CD8-positive, alpha-beta memory T cell (primary cell): ENCODE measurements around the gene YIPF2. TPM values are rescaled to one million over a fixed set of nuclear protein-coding genes. Genes with fewer than 3 reads are reported as not detected.
"Not testable (repeated sequence)": the region's sequence is repeated elsewhere in the genome, so short reads cannot be mapped to it uniquely, and the experiment has no call there.

Experiments used
- CTCF ChIA-PET: fragments of 350-600 bp; sonication (Branson Sonifier 250); formaldehyde crosslinking; loops from one replicate; lab custom pipeline; 2021; ENCODE audit warnings: antibody characterized with exemption; lab: Charles Lee
- POLR2A ChIA-PET: fragments of 350-600 bp; sonication (Branson Sonifier 250); formaldehyde crosslinking; loops from one replicate; lab custom pipeline; 2021; ENCODE audit warnings: antibody characterized with exemption; lab: Charles Lee
- DNase-seq, 5 donors: peaks; one replicate each; pipeline versions ENCODE4 v3.0.0 to v3.0.0-alpha.2; 2020 to 2022; ENCODE audit warnings: mixed read lengths in 1 of 5
- H3K27ac ChIP-seq: one replicate; pipeline ENCODE4 v1.7.0; 2013; ENCODE audit warnings: low read depth, mild to moderate bottlenecking, low read length, moderate library complexity
- H3K27me3 ChIP-seq: 2 replicates; pipeline ENCODE4 v1.7.0; 2013; ENCODE audit warnings: low read length, mild to moderate bottlenecking; ENCODE audit not compliant: insufficient read depth, poor library complexity, severe bottlenecking
- H3K36me3 ChIP-seq: 2 replicates; pipeline ENCODE4 v1.7.0; 2013; ENCODE audit warnings: mild to moderate bottlenecking, low read length, moderate library complexity; ENCODE audit not compliant: insufficient read depth
- H3K4me1 ChIP-seq: 2 replicates; pipeline ENCODE4 v1.7.0; 2013; ENCODE audit warnings: mild to moderate bottlenecking, low read length, moderate library complexity; ENCODE audit not compliant: insufficient read depth
- H3K4me3 ChIP-seq: 2 replicates; pipeline ENCODE4 v1.7.0; 2013; ENCODE audit warnings: mild to moderate bottlenecking, low read length
- H3K9me3 ChIP-seq: 2 replicates; pipeline ENCODE4 v1.7.0; 2013; ENCODE audit warnings: mild to moderate bottlenecking, low read length
- H3K27ac Mint-ChIP-seq, 8 donors: one replicate each; pipeline ENCODE4 v1.8.0; 2020 to 2021; ENCODE audit warnings: mixed read lengths in 8 of 8, mild to moderate bottlenecking in 6 of 8, inconsistent platforms in 3 of 8, moderate library complexity in 3 of 8
- H3K27me3 Mint-ChIP-seq, 2 donors: one replicate each; pipeline ENCODE4 v1.8.0; 2020 to 2021; ENCODE audit warnings: mixed read lengths in 2 of 2, mild to moderate bottlenecking in 1 of 2, moderate library complexity in 1 of 2
- H3K36me3 Mint-ChIP-seq, 3 donors: one replicate each; pipeline ENCODE4 v1.8.0; 2020 to 2021; ENCODE audit warnings: mixed read lengths in 3 of 3, inconsistent platforms in 1 of 3, mild to moderate bottlenecking in 1 of 3
- H3K4me1 Mint-ChIP-seq, 3 donors: one replicate each; pipeline ENCODE4 v1.8.0; 2020 to 2021; ENCODE audit warnings: mixed read lengths in 3 of 3, inconsistent platforms in 1 of 3, mild to moderate bottlenecking in 1 of 3
- H3K4me3 Mint-ChIP-seq, 7 donors: one replicate each; pipeline ENCODE4 v1.8.0; 2020 to 2021; ENCODE audit warnings: mixed read lengths in 7 of 7, mild to moderate bottlenecking in 6 of 7, moderate library complexity in 4 of 7, inconsistent platforms in 2 of 7
- H3K9me3 Mint-ChIP-seq, 5 donors: one replicate each; pipeline ENCODE4 v1.8.0; 2020 to 2022; ENCODE audit warnings: mixed read lengths in 5 of 5, mild to moderate bottlenecking in 3 of 5, moderate library complexity in 2 of 5, inconsistent platforms in 1 of 5
- polyA plus RNA-seq: library from polyadenylated mRNA; unstranded; fragments of 300-500 nt; fragmentation: Illumina TruSeq; gene quantifications from one replicate; pipeline ENCODE4 v1.2.3, GENCODE V29; 2021
- total RNA-seq, 2 experiments: library from RNA; stranded (reverse); gene quantifications; one replicate each; pipeline ENCODE4 v1.2.3, GENCODE V29; 2021

YIPF2 gene
- total and polyA plus RNA-seq, 3 experiments from 2014 or later, result 15.9 to 33.7 (median 25.5) TPM

DNA sequence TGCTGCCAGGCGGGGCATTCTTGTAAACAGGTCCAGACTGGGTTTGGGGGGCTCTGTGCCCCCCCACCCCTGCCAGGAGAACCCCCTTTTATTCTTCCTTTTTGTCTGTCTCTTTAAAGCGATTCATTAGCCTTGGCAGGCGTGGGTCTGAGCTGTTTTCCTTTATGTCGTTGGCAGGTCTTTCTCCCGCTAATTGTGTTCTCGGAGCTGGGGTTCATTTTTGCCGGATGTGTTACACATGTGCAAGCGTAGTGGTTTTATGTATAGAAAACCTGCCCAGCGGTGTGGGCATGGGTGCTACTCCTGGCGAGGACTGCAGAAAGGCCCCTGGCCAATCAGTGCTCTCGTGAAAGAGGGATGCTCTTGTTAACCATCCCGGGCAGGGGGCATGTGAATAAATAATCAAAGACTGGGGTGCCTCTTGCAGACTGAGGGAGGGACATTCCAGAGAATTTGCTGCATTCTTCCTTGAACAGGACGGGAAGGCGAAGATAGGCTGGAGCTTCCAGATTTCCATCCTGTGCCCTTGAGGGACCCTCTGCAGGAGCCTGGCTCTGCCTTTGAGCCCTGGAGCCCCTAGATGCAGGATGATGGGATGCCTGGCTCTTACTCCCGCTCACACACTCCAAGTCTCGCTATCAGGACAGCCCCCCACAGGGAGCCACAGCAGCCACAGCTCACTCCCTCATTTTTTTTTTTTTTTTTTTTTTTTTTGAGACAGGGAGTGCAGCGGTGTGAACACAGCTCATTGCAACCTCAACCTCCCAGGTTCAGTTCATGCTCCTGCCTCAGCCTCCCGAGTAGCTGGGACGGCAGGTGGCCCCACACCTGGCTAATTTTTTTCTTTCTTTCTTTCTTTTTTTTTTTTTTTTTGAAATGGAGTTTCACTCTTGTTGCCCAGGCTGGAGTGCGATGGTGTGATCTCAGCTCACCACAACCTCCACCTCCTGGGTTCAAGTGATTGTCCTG lies 43.0 kb downstream of the YIPF2 start:
- Histone ChIP-seq H3K27me3 (no peaks in the 10 kb centered on the region), H3K9me3 (no peaks in the 10 kb centered on the region), H3K27ac (no peak overlapping the region), H3K36me3 (no peaks in the 10 kb centered on the region), H3K4me1 (no peaks in the 10 kb centered on the region), H3K4me3 (no peak overlapping the region)
- Mint-ChIP-seq H3K9me3 (no peaks in the 10 kb centered on the region), H3K27ac (peak overlapping the region in 3 of 8 donors; percentile 23 to 50 (median 27)), H3K27me3 (no peaks in the 10 kb centered on the region), H3K36me3 (peaks cover 0 to 3% (median 0%) of the 10 kb centered on the region in 3 donors), H3K4me3 (peak overlapping the region in 1 of 7 donors; percentile 34), H3K4me1 (peaks cover 5 to 13% (median 7%) of the 10 kb centered on the region in 3 donors)
- POLR2A ChIA-PET, result no interaction called here
- CTCF ChIA-PET, result interaction anchor here (0.9 kb wide), 1 partner anchor 12 kb away, joined by 3 read pairs; no protein-coding TSS in a partner anchor
- no peak for DNase-seq

DNA sequence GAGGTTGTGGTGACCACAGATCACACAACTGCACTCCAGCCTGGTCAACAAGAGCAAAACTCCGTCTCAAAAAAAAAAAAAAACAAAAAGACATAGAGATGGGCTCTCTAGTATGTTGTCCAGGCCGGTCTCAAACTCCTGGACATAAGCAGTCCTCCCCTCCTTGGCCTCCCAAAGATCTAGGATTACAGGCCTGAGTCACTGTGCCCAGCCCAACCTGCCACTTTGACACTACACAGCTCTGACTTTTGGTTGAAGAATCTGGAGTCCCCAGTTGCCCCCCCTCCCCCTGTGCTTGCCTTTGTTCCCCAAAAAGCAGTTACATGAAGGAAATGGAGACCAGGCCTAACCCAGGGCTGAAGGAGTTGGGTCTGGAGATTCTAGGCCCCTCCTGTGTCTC lies 44.2 kb downstream of the YIPF2 start:
- no peaks in the 10 kb centered on the region for H3K9me3 Mint-ChIP-seq
- H3K4me1 Mint-ChIP-seq, result peaks cover 8 to 20% (median 8%) of the 10 kb centered on the region in 3 donors

GRCh38 chr19:10882108-10882457 lies 46.4 kb downstream of the YIPF2 start:
- Mint-ChIP-seq H3K27me3 (no peaks in the 10 kb centered on the region), H3K9me3 (no peaks in the 10 kb centered on the region), H3K36me3 (peaks cover 0 to 2% (median 1%) of the 10 kb centered on the region in 3 donors), H3K27ac (no peak overlapping the region), H3K4me1 (peaks cover 15 to 31% (median 15%) of the 10 kb centered on the region in 3 donors), H3K4me3 (no peak overlapping the region)
- H3K4me3 ChIP-seq, result no peak overlapping the region
- H3K27ac ChIP-seq, result no peak overlapping the region
- H3K36me3 ChIP-seq, result no peaks in the 10 kb centered on the region
- no peak for DNase-seq
- ChIA-PET POLR2A (interaction anchor here (1.1 kb wide), 1 partner anchor 10 kb away, joined by 3 read pairs; no protein-coding TSS in a partner anchor), CTCF (interaction anchor here (1.2 kb wide), 1 partner anchor 10 kb away, joined by 4 read pairs; no protein-coding TSS in a partner anchor)
- no peaks in the 10 kb centered on the region for H3K9me3 ChIP-seq
- H3K4me1 ChIP-seq, result peaks cover 9% of the 10 kb centered on the region
- H3K27me3 ChIP-seq, result no peaks in the 10 kb centered on the region

More for the DNA sequence above, 44.2 kb downstream of the YIPF2 start:
- Mint-ChIP-seq H3K36me3 (peaks cover 0 to 3% (median 0%) of the 10 kb centered on the region in 3 donors), H3K27me3 (no peaks in the 10 kb centered on the region), H3K27ac (peak overlapping the region in 1 of 8 donors; percentile 77), H3K4me3 (no peak overlapping the region)
- POLR2A ChIA-PET, result no interaction called here
- DNase-seq, result no peak
- Histone ChIP-seq H3K4me1 (peaks cover 4% of the 10 kb centered on the region), H3K36me3 (no peaks in the 10 kb centered on the region), H3K9me3 (no peaks in the 10 kb centered on the region), H3K4me3 (no peak overlapping the region), H3K27ac (no peak overlapping the region), H3K27me3 (no peaks in the 10 kb centered on the region)
- CTCF ChIA-PET, result interaction anchor here (0.9 kb wide), 1 partner anchor 167 kb away, joined by 3 read pairs; no protein-coding TSS in a partner anchor

- H3K27ac Mint-ChIP-seq, result no peak overlapping the region
Measured at GRCh38 chr19:10881403-10882107, 46.9 kb downstream of the YIPF2 start.

GRCh38 chr19:10878253-10878652 lies 50.2 kb downstream of the YIPF2 start:
- no peaks in the 10 kb centered on the region for H3K27me3 Mint-ChIP-seq
- H3K9me3 Mint-ChIP-seq, result no peaks in the 10 kb centered on the region
- peaks cover 0 to 2% (median 1%) of the 10 kb centered on the region in 3 donors for H3K36me3 Mint-ChIP-seq
- Histone ChIP-seq H3K4me1 (peaks cover 9% of the 10 kb centered on the region), H3K9me3 (no peaks in the 10 kb centered on the region), H3K27ac (peak overlapping the region; percentile 7), H3K27me3 (no peaks in the 10 kb centered on the region), H3K36me3 (no peaks in the 10 kb centered on the region), H3K4me3 (no peak overlapping the region)
- DNase-seq, result no peak
- peaks cover 15 to 41% (median 23%) of the 10 kb centered on the region in 3 donors for H3K4me1 Mint-ChIP-seq
- ChIA-PET POLR2A (no interaction called here), CTCF (interaction anchor here (1.1 kb wide), 1 partner anchor 14 kb away, joined by 3 read pairs; no protein-coding TSS in a partner anchor)
- peak overlapping the region in 5 of 8 donors; percentile 23 to 74 (median 37) for H3K27ac Mint-ChIP-seq
- H3K4me3 Mint-ChIP-seq, result peak overlapping the region in 1 of 7 donors; percentile 64

More at GRCh38 chr19:10881403-10882107, 46.9 kb downstream of the YIPF2 start:
- no peak for DNase-seq
- no peaks in the 10 kb centered on the region for H3K36me3 ChIP-seq
- H3K9me3 Mint-ChIP-seq, result no peaks in the 10 kb centered on the region
- no peak overlapping the region for H3K4me3 Mint-ChIP-seq
- H3K27me3 Mint-ChIP-seq, result no peaks in the 10 kb centered on the region
- H3K4me3 ChIP-seq, result no peak overlapping the region
- no peak overlapping the region for H3K27ac ChIP-seq
- no peaks in the 10 kb centered on the region for H3K9me3 ChIP-seq
- ChIA-PET CTCF (interaction anchor here (1.2 kb wide), 1 partner anchor 9 kb away, joined by 4 read pairs; no protein-coding TSS in a partner anchor), POLR2A (interaction anchor here (1.1 kb wide), 1 partner anchor 9 kb away, joined by 3 read pairs; no protein-coding TSS in a partner anchor)
- H3K27me3 ChIP-seq, result no peaks in the 10 kb centered on the region
- peaks cover 15 to 35% (median 19%) of the 10 kb centered on the region in 3 donors for H3K4me1 Mint-ChIP-seq
- peaks cover 0 to 2% (median 1%) of the 10 kb centered on the region in 3 donors for H3K36me3 Mint-ChIP-seq
- H3K4me1 ChIP-seq, result peaks cover 9% of the 10 kb centered on the region

DNA sequence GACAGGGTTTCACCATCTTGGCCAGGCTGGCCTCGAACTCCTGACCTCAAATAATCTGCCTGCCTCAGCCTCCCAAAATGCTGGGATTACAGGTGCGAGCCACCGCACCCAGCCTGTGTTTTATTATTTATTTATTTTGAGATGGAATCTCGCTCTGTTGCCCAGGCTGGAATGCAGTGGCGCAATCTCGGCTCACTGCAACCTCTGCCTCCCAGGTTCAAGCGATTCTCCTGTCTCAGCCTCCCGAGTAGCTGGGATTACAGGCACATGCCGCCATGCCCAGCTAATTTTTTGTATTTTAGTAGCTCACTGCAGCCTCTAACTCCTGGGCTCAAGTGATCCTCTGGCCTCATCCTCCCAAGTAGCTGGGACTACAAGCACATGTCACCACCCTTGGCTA lies 50.8 kb downstream of the YIPF2 start:
- POLR2A ChIA-PET, H3K27ac ChIP-seq, H3K27me3 Mint-ChIP-seq, DNase-seq, H3K36me3 ChIP-seq, H3K36me3 Mint-ChIP-seq, H3K9me3 Mint-ChIP-seq, H3K9me3 ChIP-seq, H3K4me3 ChIP-seq, H3K27me3 ChIP-seq: not testable (repeated sequence)
- peaks cover 15% of the 10 kb centered on the region for H3K4me1 ChIP-seq
- Mint-ChIP-seq H3K4me3 (peak overlapping the region in 1 of 7 donors; percentile 64), H3K27ac (peak overlapping the region in 2 of 8 donors; percentile 37 to 57), H3K4me1 (peaks cover 18 to 46% (median 28%) of the 10 kb centered on the region in 3 donors)
- CTCF ChIA-PET, result interaction anchor here (1.1 kb wide), 1 partner anchor 13 kb away, joined by 3 read pairs; no protein-coding TSS in a partner anchor

GRCh38 chr19:10876459-10877240 lies 51.8 kb downstream of the YIPF2 start:
- Histone ChIP-seq H3K4me3 (no peak overlapping the region), H3K27ac (no peak overlapping the region), H3K9me3 (no peaks in the 10 kb centered on the region), H3K27me3 (no peaks in the 10 kb centered on the region), H3K36me3 (no peaks in the 10 kb centered on the region), H3K4me1 (peaks cover 20% of the 10 kb centered on the region)
- no peaks in the 10 kb centered on the region for H3K9me3 Mint-ChIP-seq
- H3K4me1 Mint-ChIP-seq, result peaks cover 22 to 50% (median 32%) of the 10 kb centered on the region in 3 donors
- H3K4me3 Mint-ChIP-seq, result peak overlapping the region in 1 of 7 donors; percentile 66
- POLR2A ChIA-PET, result no interaction called here
- peaks cover 0 to 4% (median 1%) of the 10 kb centered on the region in 3 donors for H3K36me3 Mint-ChIP-seq
- H3K27ac Mint-ChIP-seq, result peak overlapping the region in 2 of 8 donors; percentile 27 to 57
- CTCF ChIA-PET, result no interaction called here
- H3K27me3 Mint-ChIP-seq, result peaks cover 0 to 1% of the 10 kb centered on the region in 2 donors
- DNase-seq, result no peak
